Putamen (tissue), 1 donor: Measurements from ENCODE around the gene SOBP.

ENCODE experiments used
- DNase-seq: peaks from one replicate; pipeline ENCODE4 v3.0.0-alpha.2; 2016; ENCODE audit warnings: low spot score

SOBP gene

GRCh38 chr6:107690643-107691061 is 200.7 kb downstream of the SOBP start:
- DNase-seq: peak; percentile 26

GRCh38 chr6:107691062-107691751 is 201.3 kb downstream of the SOBP start:
- DNase-seq: no peak

GRCh38 chr6:107692351-107692750 is 202.4 kb downstream of the SOBP start:
- DNase-seq: no peak

GRCh38 chr6:107695061-107695720 is 205.3 kb downstream of the SOBP start:
- no peak for DNase-seq

- no peak for DNase-seq
Observed at GRCh38 chr6:107697682-107698081, 207.8 kb downstream of the SOBP start.

GRCh38 chr6:107698146-107698545 is 208.2 kb downstream of the SOBP start:
- DNase-seq: no peak

- DNase-seq: no peak
Observed at GRCh38 chr6:107699254-107699653, 209.3 kb downstream of the SOBP start.

- no peak for DNase-seq
Observed at GRCh38 chr6:107699697-107700325, 209.9 kb downstream of the SOBP start.

GRCh38 chr6:107703606-107704005 is 213.7 kb downstream of the SOBP start:
- DNase-seq: no peak

GRCh38 chr6:107704347-107705013 is 214.6 kb downstream of the SOBP start:
- DNase-seq: no peak

GRCh38 chr6:107706516-107707115 is 216.7 kb downstream of the SOBP start:
- DNase-seq: no peak

GRCh38 chr6:107707346-107708275 is 217.7 kb downstream of the SOBP start:
- DNase-seq: no peak

GRCh38 chr6:107708435-107708834 is 218.5 kb downstream of the SOBP start:
- DNase-seq: no peak

- no peak for DNase-seq
Observed at GRCh38 chr6:107709341-107709740, 219.4 kb downstream of the SOBP start.
